H9 (cell line): ENCODE data around the gene GANAB. TPM values are rescaled to one million over a fixed set of nuclear protein-coding genes. Genes with fewer than 3 reads are reported as not detected.

ENCODE experiments used
- DNase-seq: peaks from one replicate; pipeline ENCODE4 v3.0.0-alpha.2; 2017
- H2AFZ ChIP-seq: one replicate; pipeline ENCODE4 v1.6.1; 2013; ENCODE audit warnings: mild to moderate bottlenecking, low read length, control low read depth, moderate library complexity
- H2AK5ac ChIP-seq: 2 replicates; pipeline ENCODE4 v1.6.1; 2013; ENCODE audit warnings: low read length, control low read depth, mixed read lengths; ENCODE audit not compliant: insufficient read length
- H2BK120ac ChIP-seq: one replicate; pipeline ENCODE4 v1.6.1; 2013; ENCODE audit warnings: low read depth, mild to moderate bottlenecking, low read length, control low read depth, inconsistent platforms; ENCODE audit not compliant: poor library complexity, severe bottlenecking
- H2BK12ac ChIP-seq: 2 replicates; pipeline ENCODE4 v1.6.1; 2013; ENCODE audit warnings: low read length, control low read depth, mixed read lengths, low read depth; ENCODE audit not compliant: insufficient read length
- H2BK15ac ChIP-seq: 2 replicates; pipeline ENCODE4 v1.6.1; 2013; ENCODE audit warnings: low read depth, low read length, control low read depth
- H2BK20ac ChIP-seq: one replicate; pipeline ENCODE4 v1.6.1; 2013; ENCODE audit warnings: low read depth, mild to moderate bottlenecking, low read length, control low read depth, inconsistent platforms; ENCODE audit not compliant: poor library complexity, severe bottlenecking
- H2BK5ac ChIP-seq: 2 replicates; pipeline ENCODE4 v1.6.1; 2013; ENCODE audit warnings: low read length, control low read depth, mixed read lengths; ENCODE audit not compliant: insufficient read length
- H3K14ac ChIP-seq: 2 replicates; pipeline ENCODE4 v1.6.1; 2013; ENCODE audit warnings: low read length, control low read depth; ENCODE audit not compliant: insufficient read depth
- H3K18ac ChIP-seq: 2 replicates; pipeline ENCODE4 v1.6.1; 2013; ENCODE audit warnings: low read depth, mild to moderate bottlenecking, mixed read lengths, low read length, control low read depth; ENCODE audit not compliant: insufficient read length
- H3K23ac ChIP-seq: 2 replicates; pipeline ENCODE4 v1.6.1; 2013; ENCODE audit warnings: low read length, control low read depth, mixed read lengths, low read depth; ENCODE audit not compliant: insufficient read length
- H3K23me2 ChIP-seq: 2 replicates; pipeline ENCODE4 v1.6.1; 2013; ENCODE audit warnings: low read depth, mild to moderate bottlenecking, mixed read lengths, low read length, control low read depth; ENCODE audit not compliant: insufficient read length, poor library complexity, severe bottlenecking
- H3K27ac ChIP-seq: 2 replicates; pipeline ENCODE4 v1.5.1; 2013; ENCODE audit warnings: low read length, control low read depth, mixed read lengths, low read depth; ENCODE audit not compliant: insufficient read length
- H3K27me3 ChIP-seq: 2 replicates; pipeline ENCODE4 v1.6.1; 2013; ENCODE audit warnings: low read length, control low read depth, inconsistent platforms; ENCODE audit not compliant: insufficient read depth
- H3K4ac ChIP-seq: 2 replicates; pipeline ENCODE4 v1.6.1; 2013; ENCODE audit warnings: low read depth, mild to moderate bottlenecking, control low read depth, inconsistent platforms, low read length, moderate library complexity
- H3K4me1 ChIP-seq: 2 replicates; pipeline ENCODE4 v1.6.1; 2013; ENCODE audit warnings: low read length, control low read depth, inconsistent platforms; ENCODE audit not compliant: insufficient read depth
- H3K4me2 ChIP-seq: 2 replicates; pipeline ENCODE4 v1.6.1; 2013; ENCODE audit warnings: low read length, control low read depth, mixed read lengths; ENCODE audit not compliant: insufficient read length, insufficient read depth
- H3K56ac ChIP-seq: 2 replicates; pipeline ENCODE4 v1.6.1; 2013; ENCODE audit warnings: low read depth, mild to moderate bottlenecking, mixed read lengths, low read length, control low read depth; ENCODE audit not compliant: insufficient read length
- H3K79me1 ChIP-seq: 2 replicates; pipeline ENCODE4 v1.6.1; 2013; ENCODE audit warnings: low read depth, mild to moderate bottlenecking, moderate library complexity, low read length, control low read depth, inconsistent platforms; ENCODE audit not compliant: insufficient read depth, poor library complexity, severe bottlenecking
- H3K79me2 ChIP-seq: 2 replicates; pipeline ENCODE4 v1.6.1; 2013; ENCODE audit warnings: low read length, control low read depth, inconsistent platforms; ENCODE audit not compliant: insufficient read depth
- H3K9ac ChIP-seq: 2 replicates; pipeline ENCODE4 v1.6.1; 2013; ENCODE audit warnings: low read length, control low read depth, mixed read lengths; ENCODE audit not compliant: insufficient read length; ENCODE audit errors: extremely low read depth
- H3K9me3 ChIP-seq: one replicate; pipeline ENCODE4 v1.6.1; 2013; ENCODE audit warnings: low read depth, low read length, inconsistent platforms; ENCODE audit not compliant: control insufficient read depth
- H3T11ph ChIP-seq: one replicate; pipeline ENCODE4 v1.6.1; 2013; ENCODE audit warnings: mild to moderate bottlenecking, low read length, control low read depth, inconsistent platforms
- H4K20me1 ChIP-seq: one replicate; pipeline ENCODE4 v1.6.1; 2013; ENCODE audit not compliant: control insufficient read depth, insufficient read length, insufficient read depth
- H4K5ac ChIP-seq: 2 replicates; pipeline ENCODE4 v1.6.1; 2013; ENCODE audit warnings: low read depth, mild to moderate bottlenecking, mixed read lengths, low read length, control low read depth; ENCODE audit not compliant: insufficient read length
- H4K8ac ChIP-seq: replicated peaks from 2 replicates; pipeline ENCODE4 v1.6.1; 2013; ENCODE audit warnings: low read length, control low read depth, mixed read lengths, low read depth; ENCODE audit not compliant: insufficient read length
- H4K91ac ChIP-seq: 2 replicates; pipeline ENCODE4 v1.6.1; 2013; ENCODE audit warnings: low read depth, mild to moderate bottlenecking, moderate library complexity, mixed read lengths, low read length, control low read depth; ENCODE audit not compliant: insufficient read length
- H3K27ac Mint-ChIP-seq, 3 experiments: 2 replicates in 2 of 3; 3 replicates in 1 of 3; pipeline ENCODE4 v1.8.0; 2020 to 2021; ENCODE audit warnings: mixed read lengths in 3 of 3, mild to moderate bottlenecking in 1 of 3, moderate library complexity in 1 of 3
- H3K27me3 Mint-ChIP-seq: 2 replicates; pipeline ENCODE4 v1.8.0; 2021; ENCODE audit warnings: low read depth, mild to moderate bottlenecking, moderate library complexity, mixed read lengths
- H3K36me3 Mint-ChIP-seq, 3 experiments: 2 replicates in 2 of 3; 3 replicates in 1 of 3; pipeline ENCODE4 v1.8.0; 2020 to 2021; ENCODE audit warnings: low read depth in 3 of 3, mixed read lengths in 3 of 3; ENCODE audit not compliant: insufficient read depth in 1 of 3
- H3K4me1 Mint-ChIP-seq, 2 experiments: 2 replicates each; pipeline ENCODE4 v1.8.0; 2020; ENCODE audit warnings: mixed read lengths in 2 of 2
- H3K4me3 Mint-ChIP-seq, 2 experiments: 2 replicates in 1 of 2; 3 replicates in 1 of 2; pipeline ENCODE4 v1.8.0; 2020 to 2021; ENCODE audit warnings: mild to moderate bottlenecking in 2 of 2, mixed read lengths in 2 of 2, moderate library complexity in 1 of 2
- H3K9me3 Mint-ChIP-seq, 2 experiments: 2 replicates in 1 of 2; 3 replicates in 1 of 2; pipeline ENCODE4 v1.8.0; 2020; ENCODE audit warnings: mild to moderate bottlenecking in 2 of 2, mixed read lengths in 2 of 2, moderate library complexity in 1 of 2
- CTCF ChIP-seq: fragments of 200-600 bp; sonication (generic); conservative IDR thresholded peaks from 3 replicates; pipeline ENCODE4 v1.8.0; 2021; ENCODE audit warnings: antibody characterized with exemption, mild to moderate bottlenecking
- WGBS: extraction: QIAGEN DNeasy Blood & Tissue Kit; methylation state at CpG from one replicate; pipeline ENCODE4 v1.1.7; 2013; ENCODE audit warnings: missing lambda C conversion rate, low lambda C conversion rate, mixed read lengths; ENCODE audit not compliant: insufficient read length; ENCODE audit errors: extremely low coverage; 5-methylcytosine and 5-hydroxymethylcytosine counted together
- total RNA-seq: library from RNA; stranded (reverse); gene quantifications from 2 replicates; pipeline ENCODE4 v1.2.1, GENCODE V29; 2021

GANAB gene
- total RNA-seq, 1 experiment from 2014 or later, result 387 TPM

GRCh38 chr11:62649486-62649885 lies 3.1 kb upstream of the GANAB start:
- no peak overlapping the region for H4K91ac ChIP-seq
- no peaks in the 10 kb centered on the region for H3K79me1 ChIP-seq
- H3K23ac ChIP-seq, result no peak overlapping the region
- no peaks in the 10 kb centered on the region for H3K27me3 Mint-ChIP-seq
- H4K5ac ChIP-seq, result no peak overlapping the region
- H3K9me3 Mint-ChIP-seq, result no peaks in the 10 kb centered on the region
- no peak overlapping the region for H2BK5ac ChIP-seq
- H4K8ac ChIP-seq, result no peak overlapping the region
- peaks cover 9% of the 10 kb centered on the region for H3K23me2 ChIP-seq
- no CpG with 5 or more reads among the region's 11 CpGs for WGBS
- no peak overlapping the region for H2AK5ac ChIP-seq
- no peaks in the 10 kb centered on the region for H4K20me1 ChIP-seq
- H3K79me2 ChIP-seq, result peaks cover 9% of the 10 kb centered on the region; the same call in 1 of the 2 replicates
- H3K27ac Mint-ChIP-seq, result peak overlapping the region in 1 of 3 experiments; percentile 76; a peak in 2 of 7 replicates
- no peak overlapping the region for H3K14ac ChIP-seq
- no peaks in the 10 kb centered on the region for H3K27me3 ChIP-seq
- H3K4me1 ChIP-seq, result peaks cover 3% of the 10 kb centered on the region; the same call in 1 of the 2 replicates
- no peak overlapping the region for H2BK15ac ChIP-seq
- no peaks in the 10 kb centered on the region for H3K9me3 ChIP-seq
- H3K18ac ChIP-seq, result no peak overlapping the region
- H2BK12ac ChIP-seq, result no peak overlapping the region
- no peak overlapping the region for H3K4me3 Mint-ChIP-seq
- DNase-seq, result no peak
- H2BK120ac ChIP-seq, result no peak overlapping the region
- no peak overlapping the region for H3K9ac ChIP-seq
- H2BK20ac ChIP-seq, result no peak overlapping the region
- no peak overlapping the region for H3K4ac ChIP-seq
- H2AFZ ChIP-seq, result no peak overlapping the region
- peaks cover 12 to 17% of the 10 kb centered on the region in 2 experiments for H3K4me1 Mint-ChIP-seq
- no peak overlapping the region for H3T11ph ChIP-seq
- no peak overlapping the region for H3K4me2 ChIP-seq
- H3K36me3 Mint-ChIP-seq, result peaks cover 11 to 31% (median 18%) of the 10 kb centered on the region in 3 experiments
- TF ChIP-seq CTCF, result no peak
- no peak overlapping the region for H3K56ac ChIP-seq
- H3K27ac ChIP-seq, result no peak overlapping the region
